ENCODE measurements around the gene PCIF1.
"Not testable (repeated sequence)": the region's sequence is repeated elsewhere in the genome, so short reads cannot be mapped to it uniquely, and the experiment has no call there.

PCIF1 gene

GRCh38 chr20:45894797-45895196 lies 39.7 kb upstream of the PCIF1 start:
- peaks cover 30 to 56% of the 10 kb centered on the region in 2 donors for H3K36me3 ChIP-seq (ENCODE audit: control insufficient read depth in 1 of 2, insufficient read depth in 2 of 2, low read length in 2 of 2)
- H3K27ac ChIP-seq (ENCODE audit: low read length): no peak overlapping the region
- H3K27me3 ChIP-seq (ENCODE audit: low read depth, low read length): no peaks in the 10 kb centered on the region
- no peaks in the 10 kb centered on the region for H3K9me3 ChIP-seq (ENCODE audit: control insufficient read depth in 1 of 2, low read length in 2 of 2)
- H3K4me3 ChIP-seq (ENCODE audit: low read depth in 1 of 2, low read length in 2 of 2): no peak overlapping the region
- H3K4me1 ChIP-seq (ENCODE audit: control insufficient read depth in 1 of 2, insufficient read depth in 2 of 2, low read length in 2 of 2): peaks cover 12 to 20% of the 10 kb centered on the region in 2 donors

- H3K36me3 ChIP-seq (ENCODE audit: control insufficient read depth in 1 of 2, insufficient read depth in 2 of 2, low read length in 2 of 2): peaks cover 30 to 60% of the 10 kb centered on the region in 2 donors
- no peaks in the 10 kb centered on the region for H3K27me3 ChIP-seq (ENCODE audit: low read depth, low read length)
- no peaks in the 10 kb centered on the region for H3K9me3 ChIP-seq (ENCODE audit: control insufficient read depth in 1 of 2, low read length in 2 of 2)
- peaks cover 12 to 14% of the 10 kb centered on the region in 2 donors for H3K4me1 ChIP-seq (ENCODE audit: control insufficient read depth in 1 of 2, insufficient read depth in 2 of 2, low read length in 2 of 2)
- no peak overlapping the region for H3K4me3 ChIP-seq (ENCODE audit: low read depth in 1 of 2, low read length in 2 of 2)
- no peak overlapping the region for H3K27ac ChIP-seq (ENCODE audit: low read length)
Observed at GRCh38 chr20:45896641-45897161, 37.8 kb upstream of the PCIF1 start.

GRCh38 chr20:45897289-45897688 lies 37.2 kb upstream of the PCIF1 start:
- Histone ChIP-seq H3K27ac (ENCODE audit: low read length) (no peak overlapping the region), H3K4me3 (ENCODE audit: low read depth in 1 of 2, low read length in 2 of 2) (no peak overlapping the region), H3K27me3 (ENCODE audit: low read depth, low read length) (no peaks in the 10 kb centered on the region), H3K4me1 (ENCODE audit: control insufficient read depth in 1 of 2, insufficient read depth in 2 of 2, low read length in 2 of 2) (peaks cover 8 to 9% of the 10 kb centered on the region in 2 donors), H3K36me3 (ENCODE audit: control insufficient read depth in 1 of 2, insufficient read depth in 2 of 2, low read length in 2 of 2) (peaks cover 30 to 65% of the 10 kb centered on the region in 2 donors), H3K9me3 (ENCODE audit: control insufficient read depth in 1 of 2, low read length in 2 of 2) (no peaks in the 10 kb centered on the region)

GRCh38 chr20:45897692-45898091 lies 36.8 kb upstream of the PCIF1 start:
- Histone ChIP-seq H3K4me3 (ENCODE audit: low read depth in 1 of 2, low read length in 2 of 2) (no peak overlapping the region), H3K4me1 (ENCODE audit: control insufficient read depth in 1 of 2, insufficient read depth in 2 of 2, low read length in 2 of 2) (peaks cover 5% of the 10 kb centered on the region in 2 donors), H3K27me3 (ENCODE audit: low read depth, low read length) (no peaks in the 10 kb centered on the region), H3K27ac (ENCODE audit: low read length) (no peak overlapping the region), H3K9me3 (ENCODE audit: control insufficient read depth in 1 of 2, low read length in 2 of 2) (no peaks in the 10 kb centered on the region), H3K36me3 (ENCODE audit: control insufficient read depth in 1 of 2, insufficient read depth in 2 of 2, low read length in 2 of 2) (peaks cover 30 to 67% of the 10 kb centered on the region in 2 donors)

GRCh38 chr20:45898285-45898684 lies 36.2 kb upstream of the PCIF1 start:
- Histone ChIP-seq H3K4me3 (ENCODE audit: low read depth in 1 of 2, low read length in 2 of 2) (no peak overlapping the region), H3K36me3 (ENCODE audit: control insufficient read depth in 1 of 2, insufficient read depth in 2 of 2, low read length in 2 of 2) (peaks cover 30 to 61% of the 10 kb centered on the region in 2 donors), H3K27ac (ENCODE audit: low read length) (no peak overlapping the region), H3K4me1 (ENCODE audit: control insufficient read depth in 1 of 2, insufficient read depth in 2 of 2, low read length in 2 of 2) (no peaks in the 10 kb centered on the region), H3K27me3 (ENCODE audit: low read depth, low read length) (no peaks in the 10 kb centered on the region), H3K9me3 (ENCODE audit: control insufficient read depth in 1 of 2, low read length in 2 of 2) (no peaks in the 10 kb centered on the region)

GRCh38 chr20:45899046-45899835 lies 35.2 kb upstream of the PCIF1 start:
- Histone ChIP-seq H3K4me3 (ENCODE audit: low read depth in 1 of 2, low read length in 2 of 2) (no peak overlapping the region), H3K36me3 (ENCODE audit: control insufficient read depth in 1 of 2, insufficient read depth in 2 of 2, low read length in 2 of 2) (peaks cover 24 to 55% of the 10 kb centered on the region in 2 donors), H3K4me1 (ENCODE audit: control insufficient read depth in 1 of 2, insufficient read depth in 2 of 2, low read length in 2 of 2) (no peaks in the 10 kb centered on the region), H3K27me3 (ENCODE audit: low read depth, low read length) (no peaks in the 10 kb centered on the region), H3K9me3 (ENCODE audit: control insufficient read depth in 1 of 2, low read length in 2 of 2) (no peaks in the 10 kb centered on the region), H3K27ac (ENCODE audit: low read length) (no peak overlapping the region)

- H3K4me3 ChIP-seq (ENCODE audit: low read depth in 1 of 2, low read length in 2 of 2); H3K4me1 ChIP-seq (ENCODE audit: control insufficient read depth in 1 of 2, insufficient read depth in 2 of 2, low read length in 2 of 2); H3K9me3 ChIP-seq (ENCODE audit: control insufficient read depth in 1 of 2, low read length in 2 of 2); H3K27ac ChIP-seq (ENCODE audit: low read length); H3K27me3 ChIP-seq (ENCODE audit: low read depth, low read length): not testable (repeated sequence)
- H3K36me3 ChIP-seq (ENCODE audit: control insufficient read depth in 1 of 2, insufficient read depth in 2 of 2, low read length in 2 of 2): peaks cover 28 to 55% of the 10 kb centered on the region in 2 donors
Observed at GRCh38 chr20:45901332-45901731, 33.2 kb upstream of the PCIF1 start.

GRCh38 chr20:45902199-45902701 lies 32.2 kb upstream of the PCIF1 start:
- Histone ChIP-seq H3K27me3 (ENCODE audit: low read depth, low read length) (no peaks in the 10 kb centered on the region), H3K4me1 (ENCODE audit: control insufficient read depth in 1 of 2, insufficient read depth in 2 of 2, low read length in 2 of 2) (no peaks in the 10 kb centered on the region), H3K27ac (ENCODE audit: low read length) (no peak overlapping the region), H3K4me3 (ENCODE audit: low read depth in 1 of 2, low read length in 2 of 2) (no peak overlapping the region), H3K9me3 (ENCODE audit: control insufficient read depth in 1 of 2, low read length in 2 of 2) (no peaks in the 10 kb centered on the region), H3K36me3 (ENCODE audit: control insufficient read depth in 1 of 2, insufficient read depth in 2 of 2, low read length in 2 of 2) (peaks cover 22 to 49% of the 10 kb centered on the region in 2 donors)

GRCh38 chr20:45904583-45905504 lies 29.6 kb upstream of the PCIF1 start:
- peaks cover 10 to 32% of the 10 kb centered on the region in 2 donors for H3K36me3 ChIP-seq (ENCODE audit: control insufficient read depth in 1 of 2, insufficient read depth in 2 of 2, low read length in 2 of 2)

GRCh38 chr20:45905505-45906079 lies 28.9 kb upstream of the PCIF1 start:
- Histone ChIP-seq H3K9me3 (ENCODE audit: control insufficient read depth in 1 of 2, low read length in 2 of 2) (no peaks in the 10 kb centered on the region), H3K27me3 (ENCODE audit: low read depth, low read length) (no peaks in the 10 kb centered on the region), H3K27ac (ENCODE audit: low read length) (no peak overlapping the region), H3K36me3 (ENCODE audit: control insufficient read depth in 1 of 2, insufficient read depth in 2 of 2, low read length in 2 of 2) (peaks cover 10 to 32% of the 10 kb centered on the region in 2 donors), H3K4me1 (ENCODE audit: control insufficient read depth in 1 of 2, insufficient read depth in 2 of 2, low read length in 2 of 2) (no peaks in the 10 kb centered on the region), H3K4me3 (ENCODE audit: low read depth in 1 of 2, low read length in 2 of 2) (no peak overlapping the region)

More at GRCh38 chr20:45904583-45905504, 29.6 kb upstream of the PCIF1 start:
- Histone ChIP-seq H3K9me3 (ENCODE audit: control insufficient read depth in 1 of 2, low read length in 2 of 2) (no peaks in the 10 kb centered on the region), H3K4me1 (ENCODE audit: control insufficient read depth in 1 of 2, insufficient read depth in 2 of 2, low read length in 2 of 2) (no peaks in the 10 kb centered on the region), H3K27me3 (ENCODE audit: low read depth, low read length) (no peaks in the 10 kb centered on the region), H3K27ac (ENCODE audit: low read length) (no peak overlapping the region), H3K4me3 (ENCODE audit: low read depth in 1 of 2, low read length in 2 of 2) (no peak overlapping the region)
